HG02678 (cell line): ENCODE data around the gene NDUFV3.
"Not testable (repeated sequence)": the region's sequence is repeated elsewhere in the genome, so short reads cannot be mapped to it uniquely, and the experiment has no call there.

ENCODE experiments used
- ATAC-seq: cut with Tn5 transposase; IDR thresholded peaks from one replicate; pipeline ENCODE4 v1.9.1; 2021; ENCODE audit warnings: mild to moderate bottlenecking, moderate library complexity; ENCODE audit not compliant: unreplicated experiment

Gene NDUFV3

GRCh38 chr21:42933137-42933970, 40.2 kb downstream of the NDUFV3 start:
- ATAC-seq = not testable (repeated sequence)

GRCh38 chr21:42933973-42934372, 40.9 kb downstream of the NDUFV3 start:
- not testable (repeated sequence) for ATAC-seq

GRCh38 chr21:42936360-42936759, 43.3 kb downstream of the NDUFV3 start:
- ATAC-seq = not testable (repeated sequence)

GRCh38 chr21:42937034-42937940, 44.2 kb downstream of the NDUFV3 start:
- ATAC-seq = not testable (repeated sequence)

- no peak for ATAC-seq
Observed at GRCh38 chr21:42937960-42938605, 45.0 kb downstream of the NDUFV3 start.

- ATAC-seq = not testable (repeated sequence)
Observed at GRCh38 chr21:42938606-42938995, 45.5 kb downstream of the NDUFV3 start.

- no peak for ATAC-seq
Observed at GRCh38 chr21:42939582-42940413, 46.7 kb downstream of the NDUFV3 start.

- no peak for ATAC-seq
Observed at GRCh38 chr21:42941696-42942085, 48.6 kb downstream of the NDUFV3 start.

- ATAC-seq = no peak
Observed at GRCh38 chr21:42942244-42942643, 49.1 kb downstream of the NDUFV3 start.

- not testable (repeated sequence) for ATAC-seq
Observed at GRCh38 chr21:42949094-42949755, 56.1 kb downstream of the NDUFV3 start.

GRCh38 chr21:42951193-42951592, 58.1 kb downstream of the NDUFV3 start:
- not testable (repeated sequence) for ATAC-seq

- ATAC-seq = peak; percentile 99
Observed at GRCh38 chr21:42956824-42957630, 63.9 kb downstream of the NDUFV3 start.

GRCh38 chr21:42958122-42958521, 65.0 kb downstream of the NDUFV3 start:
- ATAC-seq = not testable (repeated sequence)

- ATAC-seq = no peak
Observed at GRCh38 chr21:42959728-42960127, 66.6 kb downstream of the NDUFV3 start.

- ATAC-seq = no peak
Observed at GRCh38 chr21:42962380-42963007, 69.4 kb downstream of the NDUFV3 start.
